H9 (cell line): Measurements from ENCODE around the gene KIF26B. TPM values are rescaled to one million over a fixed set of nuclear protein-coding genes. Genes with fewer than 3 reads are reported as not detected.

ENCODE experiments used
- DNase-seq: peaks from one replicate; pipeline ENCODE4 v3.0.0-alpha.2; 2017
- H2AFZ ChIP-seq: one replicate; pipeline ENCODE4 v1.6.1; 2013; ENCODE audit warnings: mild to moderate bottlenecking, low read length, control low read depth, moderate library complexity
- H2AK5ac ChIP-seq: 2 replicates; pipeline ENCODE4 v1.6.1; 2013; ENCODE audit warnings: low read length, control low read depth, mixed read lengths; ENCODE audit not compliant: insufficient read length
- H2BK120ac ChIP-seq: one replicate; pipeline ENCODE4 v1.6.1; 2013; ENCODE audit warnings: low read depth, mild to moderate bottlenecking, low read length, control low read depth, inconsistent platforms; ENCODE audit not compliant: poor library complexity, severe bottlenecking
- H2BK12ac ChIP-seq: 2 replicates; pipeline ENCODE4 v1.6.1; 2013; ENCODE audit warnings: low read length, control low read depth, mixed read lengths, low read depth; ENCODE audit not compliant: insufficient read length
- H2BK15ac ChIP-seq: 2 replicates; pipeline ENCODE4 v1.6.1; 2013; ENCODE audit warnings: low read depth, low read length, control low read depth
- H2BK20ac ChIP-seq: one replicate; pipeline ENCODE4 v1.6.1; 2013; ENCODE audit warnings: low read depth, mild to moderate bottlenecking, low read length, control low read depth, inconsistent platforms; ENCODE audit not compliant: poor library complexity, severe bottlenecking
- H2BK5ac ChIP-seq: 2 replicates; pipeline ENCODE4 v1.6.1; 2013; ENCODE audit warnings: low read length, control low read depth, mixed read lengths; ENCODE audit not compliant: insufficient read length
- H3K14ac ChIP-seq: 2 replicates; pipeline ENCODE4 v1.6.1; 2013; ENCODE audit warnings: low read length, control low read depth; ENCODE audit not compliant: insufficient read depth
- H3K18ac ChIP-seq: 2 replicates; pipeline ENCODE4 v1.6.1; 2013; ENCODE audit warnings: low read depth, mild to moderate bottlenecking, mixed read lengths, low read length, control low read depth; ENCODE audit not compliant: insufficient read length
- H3K23ac ChIP-seq: 2 replicates; pipeline ENCODE4 v1.6.1; 2013; ENCODE audit warnings: low read length, control low read depth, mixed read lengths, low read depth; ENCODE audit not compliant: insufficient read length
- H3K23me2 ChIP-seq: 2 replicates; pipeline ENCODE4 v1.6.1; 2013; ENCODE audit warnings: low read depth, mild to moderate bottlenecking, mixed read lengths, low read length, control low read depth; ENCODE audit not compliant: insufficient read length, poor library complexity, severe bottlenecking
- H3K27ac ChIP-seq: 2 replicates; pipeline ENCODE4 v1.5.1; 2013; ENCODE audit warnings: low read length, control low read depth, mixed read lengths, low read depth; ENCODE audit not compliant: insufficient read length
- H3K27me3 ChIP-seq: 2 replicates; pipeline ENCODE4 v1.6.1; 2013; ENCODE audit warnings: low read length, control low read depth, inconsistent platforms; ENCODE audit not compliant: insufficient read depth
- H3K4ac ChIP-seq: 2 replicates; pipeline ENCODE4 v1.6.1; 2013; ENCODE audit warnings: low read depth, mild to moderate bottlenecking, control low read depth, inconsistent platforms, low read length, moderate library complexity
- H3K4me1 ChIP-seq: 2 replicates; pipeline ENCODE4 v1.6.1; 2013; ENCODE audit warnings: low read length, control low read depth, inconsistent platforms; ENCODE audit not compliant: insufficient read depth
- H3K4me2 ChIP-seq: 2 replicates; pipeline ENCODE4 v1.6.1; 2013; ENCODE audit warnings: low read length, control low read depth, mixed read lengths; ENCODE audit not compliant: insufficient read length, insufficient read depth
- H3K56ac ChIP-seq: 2 replicates; pipeline ENCODE4 v1.6.1; 2013; ENCODE audit warnings: low read depth, mild to moderate bottlenecking, mixed read lengths, low read length, control low read depth; ENCODE audit not compliant: insufficient read length
- H3K79me1 ChIP-seq: 2 replicates; pipeline ENCODE4 v1.6.1; 2013; ENCODE audit warnings: low read depth, mild to moderate bottlenecking, moderate library complexity, low read length, control low read depth, inconsistent platforms; ENCODE audit not compliant: insufficient read depth, poor library complexity, severe bottlenecking
- H3K79me2 ChIP-seq: 2 replicates; pipeline ENCODE4 v1.6.1; 2013; ENCODE audit warnings: low read length, control low read depth, inconsistent platforms; ENCODE audit not compliant: insufficient read depth
- H3K9ac ChIP-seq: 2 replicates; pipeline ENCODE4 v1.6.1; 2013; ENCODE audit warnings: low read length, control low read depth, mixed read lengths; ENCODE audit not compliant: insufficient read length; ENCODE audit errors: extremely low read depth
- H3K9me3 ChIP-seq: one replicate; pipeline ENCODE4 v1.6.1; 2013; ENCODE audit warnings: low read depth, low read length, inconsistent platforms; ENCODE audit not compliant: control insufficient read depth
- H3T11ph ChIP-seq: one replicate; pipeline ENCODE4 v1.6.1; 2013; ENCODE audit warnings: mild to moderate bottlenecking, low read length, control low read depth, inconsistent platforms
- H4K20me1 ChIP-seq: one replicate; pipeline ENCODE4 v1.6.1; 2013; ENCODE audit not compliant: control insufficient read depth, insufficient read length, insufficient read depth
- H4K5ac ChIP-seq: 2 replicates; pipeline ENCODE4 v1.6.1; 2013; ENCODE audit warnings: low read depth, mild to moderate bottlenecking, mixed read lengths, low read length, control low read depth; ENCODE audit not compliant: insufficient read length
- H4K8ac ChIP-seq: replicated peaks from 2 replicates; pipeline ENCODE4 v1.6.1; 2013; ENCODE audit warnings: low read length, control low read depth, mixed read lengths, low read depth; ENCODE audit not compliant: insufficient read length
- H4K91ac ChIP-seq: 2 replicates; pipeline ENCODE4 v1.6.1; 2013; ENCODE audit warnings: low read depth, mild to moderate bottlenecking, moderate library complexity, mixed read lengths, low read length, control low read depth; ENCODE audit not compliant: insufficient read length
- H3K27ac Mint-ChIP-seq, 3 experiments: 2 replicates in 2 of 3; 3 replicates in 1 of 3; pipeline ENCODE4 v1.8.0; 2020 to 2021; ENCODE audit warnings: mixed read lengths in 3 of 3, mild to moderate bottlenecking in 1 of 3, moderate library complexity in 1 of 3
- H3K27me3 Mint-ChIP-seq: 2 replicates; pipeline ENCODE4 v1.8.0; 2021; ENCODE audit warnings: low read depth, mild to moderate bottlenecking, moderate library complexity, mixed read lengths
- H3K36me3 Mint-ChIP-seq, 3 experiments: 2 replicates in 2 of 3; 3 replicates in 1 of 3; pipeline ENCODE4 v1.8.0; 2020 to 2021; ENCODE audit warnings: low read depth in 3 of 3, mixed read lengths in 3 of 3; ENCODE audit not compliant: insufficient read depth in 1 of 3
- H3K4me1 Mint-ChIP-seq, 2 experiments: 2 replicates each; pipeline ENCODE4 v1.8.0; 2020; ENCODE audit warnings: mixed read lengths in 2 of 2
- H3K4me3 Mint-ChIP-seq, 2 experiments: 2 replicates in 1 of 2; 3 replicates in 1 of 2; pipeline ENCODE4 v1.8.0; 2020 to 2021; ENCODE audit warnings: mild to moderate bottlenecking in 2 of 2, mixed read lengths in 2 of 2, moderate library complexity in 1 of 2
- H3K9me3 Mint-ChIP-seq, 2 experiments: 2 replicates in 1 of 2; 3 replicates in 1 of 2; pipeline ENCODE4 v1.8.0; 2020; ENCODE audit warnings: mild to moderate bottlenecking in 2 of 2, mixed read lengths in 2 of 2, moderate library complexity in 1 of 2
- CTCF ChIP-seq: fragments of 200-600 bp; sonication (generic); conservative IDR thresholded peaks from 3 replicates; pipeline ENCODE4 v1.8.0; 2021; ENCODE audit warnings: antibody characterized with exemption, mild to moderate bottlenecking
- WGBS: extraction: QIAGEN DNeasy Blood & Tissue Kit; methylation state at CpG from one replicate; pipeline ENCODE4 v1.1.7; 2013; ENCODE audit warnings: missing lambda C conversion rate, low lambda C conversion rate, mixed read lengths; ENCODE audit not compliant: insufficient read length; ENCODE audit errors: extremely low coverage; 5-methylcytosine and 5-hydroxymethylcytosine counted together
- total RNA-seq: library from RNA; stranded (reverse); gene quantifications from 2 replicates; pipeline ENCODE4 v1.2.1, GENCODE V29; 2021

KIF26B gene
- total RNA-seq, 1 experiment from 2014 or later: 0.13 TPM

- Histone ChIP-seq H4K8ac (no peak overlapping the region), H3K14ac (no peak overlapping the region), H4K20me1 (no peaks in the 10 kb centered on the region), H3K4me2 (no peak overlapping the region), H2BK5ac (no peak overlapping the region), H3K27me3 (no peaks in the 10 kb centered on the region), H4K5ac (no peak overlapping the region), H3K79me1 (no peaks in the 10 kb centered on the region), H2BK12ac (no peak overlapping the region), H3K79me2 (no peaks in the 10 kb centered on the region), H3K23me2 (no peaks in the 10 kb centered on the region), H3K4me1 (no peaks in the 10 kb centered on the region), H2BK120ac (no peak overlapping the region), H3K56ac (no peak overlapping the region), H2BK15ac (no peak overlapping the region), H2AFZ (no peak overlapping the region), H3K23ac (no peak overlapping the region), H2BK20ac (no peak overlapping the region), H3K9me3 (no peaks in the 10 kb centered on the region), H3K27ac (no peak overlapping the region), H3K9ac (no peak overlapping the region), H3K4ac (no peak overlapping the region), H2AK5ac (no peak overlapping the region), H3K18ac (no peak overlapping the region), H3T11ph (no peak overlapping the region), H4K91ac (no peak overlapping the region)
- Mint-ChIP-seq H3K36me3 (0 out of 7 replicates have a peak, but pooled peaks cover 0 to under 1% (median under 1%) of the 10 kb centered on the region in 3 experiments), H3K9me3 (peaks cover 0 to under 1% of the 10 kb centered on the region in 2 experiments; a peak in 1 of 5 replicates), H3K27ac (no peak overlapping the region; a peak in 1 of 7 replicates), H3K27me3 (no peaks in the 10 kb centered on the region), H3K4me3 (no peak overlapping the region), H3K4me1 (peaks cover 18 to 28% of the 10 kb centered on the region in 2 experiments)
- DNase-seq: no peak
- no peak for TF ChIP-seq CTCF
- WGBS: no CpG with 5 or more reads among the region's 10 CpGs
These were observed 22.5 kb downstream of the KIF26B start for GRCh38 chr1:245177071-245177900.
